Pulmonary artery endothelial cell (primary cell): ENCODE data around the gene OSTN. TPM values are rescaled to one million over a fixed set of nuclear protein-coding genes. Genes with fewer than 3 reads are reported as not detected.
"Not testable (repeated sequence)": the region's sequence is repeated elsewhere in the genome, so short reads cannot be mapped to it uniquely, and the experiment has no call there.

Source experiments
- DNase-seq: peaks from one replicate; pipeline ENCODE4 v3.0.0-alpha.2; 2011; ENCODE audit warnings: low read depth, low spot score
- total RNA-seq: library from RNA; depleted of rRNA; stranded (reverse); fragments of >200 nt; gene quantifications from 2 replicates; pipeline ENCODE4 v1.2.3, GENCODE V29; 2014

The OSTN gene
- total RNA-seq, 1 donor from 2014 or later, result not detected

- no peak for DNase-seq
Measured at GRCh38 chr3:191263365-191263764, 64.3 kb downstream of the OSTN start.

- no peak for DNase-seq
Measured at GRCh38 chr3:191263850-191264249, 64.8 kb downstream of the OSTN start.

GRCh38 chr3:191268737-191269136 is 69.7 kb downstream of the OSTN start:
- no peak for DNase-seq

DNA sequence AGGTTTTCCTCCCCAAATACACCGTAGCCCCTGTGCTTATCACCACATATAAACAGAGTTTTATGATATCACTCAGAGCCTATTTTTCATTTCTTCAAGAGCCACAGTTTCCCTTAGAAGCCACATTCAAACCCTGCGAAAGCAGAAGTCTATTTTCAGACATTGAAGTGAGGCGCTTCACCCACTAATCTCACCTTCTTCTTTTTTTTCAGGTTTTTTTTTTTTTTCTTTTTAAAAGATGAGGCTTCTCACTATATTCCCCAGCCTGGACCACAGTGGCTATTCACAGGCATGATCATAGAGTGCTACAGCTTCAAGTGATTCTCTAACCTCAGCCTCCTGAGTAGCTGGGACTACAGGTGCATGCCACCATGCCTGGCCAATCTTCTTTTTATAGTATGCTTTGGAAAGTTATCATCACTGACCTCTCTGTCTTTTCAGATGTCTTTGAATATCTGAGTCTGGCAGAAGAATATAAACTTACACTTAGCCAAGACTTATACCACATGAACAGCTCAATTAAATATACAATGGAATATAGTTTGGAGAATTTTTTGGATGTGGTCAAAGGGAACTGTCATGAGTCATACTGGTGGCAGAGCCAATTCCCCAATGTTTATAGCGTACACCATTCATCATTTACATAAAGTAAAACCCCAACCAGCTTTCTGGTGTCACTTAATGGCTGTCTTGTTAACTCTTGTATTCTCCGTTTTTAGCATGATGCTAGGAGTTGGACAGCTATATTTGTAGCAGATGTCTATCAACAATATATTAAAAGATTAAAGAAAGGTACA is 70.4 kb downstream of the OSTN start:
- DNase-seq, result no peak

DNA sequence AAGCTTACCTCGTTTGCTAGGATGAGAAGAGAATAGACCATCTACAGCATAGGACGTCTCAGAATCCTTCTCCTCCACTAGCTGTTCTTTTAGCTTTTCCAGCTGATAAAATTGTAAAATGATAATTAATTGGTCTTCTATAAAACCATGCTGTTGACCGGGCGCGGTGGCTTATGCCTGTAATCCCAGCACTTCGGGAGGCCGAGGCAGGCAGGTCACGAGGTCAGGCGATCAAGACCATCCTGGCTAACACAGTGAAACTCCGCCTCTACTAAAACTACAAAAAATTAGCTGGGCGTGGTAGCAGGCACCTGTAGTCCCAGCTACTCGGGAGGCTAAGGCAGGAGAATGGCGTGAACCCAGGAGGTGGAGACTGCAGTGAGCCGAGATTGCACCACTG is 76.2 kb downstream of the OSTN start:
- not testable (repeated sequence) for DNase-seq

DNA sequence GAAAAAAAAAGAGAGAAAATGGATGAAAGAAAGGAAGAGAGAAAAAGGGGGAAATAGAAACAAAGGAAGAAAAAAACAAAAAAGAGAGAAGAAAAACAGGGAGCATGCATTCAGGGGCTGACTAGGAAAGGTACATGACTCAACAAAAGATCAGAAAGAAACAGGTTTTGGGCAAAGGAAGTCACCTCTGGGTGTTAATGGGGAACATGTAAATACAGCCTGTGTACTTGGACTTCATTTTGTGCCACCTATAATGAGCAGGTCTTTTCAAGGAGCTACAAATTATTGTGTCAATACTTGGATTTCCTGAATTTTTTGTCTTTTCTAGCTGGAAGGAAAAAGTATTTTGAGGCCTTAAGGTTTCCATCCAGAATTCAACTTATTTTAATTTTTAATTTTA is 76.7 kb downstream of the OSTN start:
- no peak for DNase-seq

DNA sequence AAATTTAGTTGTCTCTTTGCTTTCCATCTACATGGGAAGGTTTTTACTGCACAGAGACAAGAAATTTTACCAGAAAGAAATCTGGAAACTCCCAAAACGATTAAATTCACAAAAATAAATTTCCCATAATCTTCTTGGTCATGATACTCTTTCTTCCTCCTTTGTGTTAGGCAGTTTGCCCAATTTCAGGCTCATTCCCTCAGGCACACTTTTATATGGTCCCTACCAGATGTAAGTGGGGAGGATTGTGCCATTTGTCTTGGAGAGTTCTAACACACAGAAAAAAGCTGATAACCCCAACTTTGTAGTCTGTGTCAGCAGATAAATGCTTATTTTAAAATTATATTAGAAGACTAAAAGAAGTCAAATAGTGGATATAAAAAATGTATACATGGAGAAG is 81.1 kb downstream of the OSTN start:
- DNase-seq, result no peak

DNA sequence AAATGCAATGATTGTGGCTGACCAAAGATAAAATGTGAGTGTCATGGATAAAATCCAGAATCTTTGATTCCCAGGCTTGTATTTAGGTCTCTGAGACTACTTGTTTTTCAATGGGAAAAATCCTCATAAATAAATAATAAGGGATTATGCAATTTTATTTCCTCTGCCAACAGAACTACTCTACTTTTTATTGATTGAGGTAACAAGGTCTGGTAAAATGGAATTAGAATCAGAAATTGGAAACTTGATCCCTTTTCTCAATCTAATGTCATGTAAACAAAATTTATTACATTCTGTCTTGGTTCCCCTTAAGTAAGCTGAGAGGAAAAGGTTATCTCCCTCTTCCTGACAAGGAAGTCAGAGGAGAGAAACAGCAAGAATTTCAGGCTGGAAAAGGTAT is 81.8 kb downstream of the OSTN start:
- DNase-seq, result no peak

DNA sequence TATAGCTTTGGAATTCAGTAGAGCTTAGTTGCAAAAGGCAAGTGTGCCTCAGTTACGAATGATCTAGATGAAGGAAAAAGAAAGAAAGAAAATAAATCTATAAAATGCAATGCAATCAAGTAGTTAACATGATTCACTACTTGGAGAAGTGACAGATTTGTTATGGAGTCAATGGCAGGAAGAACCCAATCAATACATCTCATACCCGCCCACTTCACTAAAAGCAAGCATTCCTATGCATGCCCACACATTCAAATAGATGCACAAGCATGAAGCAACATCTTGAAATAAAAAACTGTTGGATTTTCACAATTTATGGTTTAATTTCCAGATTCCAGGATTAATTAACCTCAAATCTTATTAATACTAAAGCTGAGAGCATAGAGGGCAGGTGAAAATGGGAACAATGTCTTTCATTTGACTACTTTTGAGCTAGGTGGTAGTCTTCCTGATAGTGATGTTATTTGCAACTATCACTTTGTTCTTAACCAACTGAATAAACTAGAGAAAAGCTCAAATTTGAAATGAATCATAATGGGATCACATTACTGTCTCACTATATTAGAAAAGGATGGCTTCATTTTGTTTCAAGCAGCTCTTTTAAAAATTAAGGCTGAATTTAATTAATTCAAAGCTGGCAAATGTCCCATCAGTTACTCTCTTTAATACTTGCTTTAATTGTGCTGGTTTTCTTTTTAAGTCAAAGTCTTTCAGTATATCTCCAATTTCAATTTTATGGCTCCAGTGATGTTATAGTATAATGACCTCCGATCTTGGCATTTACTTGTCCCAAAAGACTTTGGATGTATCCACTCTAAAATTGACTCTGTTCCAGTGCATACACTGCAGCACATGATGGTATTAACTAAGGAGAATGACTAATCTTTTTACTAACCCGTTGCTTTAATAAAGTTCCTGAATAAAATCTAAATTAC is 83.5 kb downstream of the OSTN start:
- DNase-seq, result no peak

DNA sequence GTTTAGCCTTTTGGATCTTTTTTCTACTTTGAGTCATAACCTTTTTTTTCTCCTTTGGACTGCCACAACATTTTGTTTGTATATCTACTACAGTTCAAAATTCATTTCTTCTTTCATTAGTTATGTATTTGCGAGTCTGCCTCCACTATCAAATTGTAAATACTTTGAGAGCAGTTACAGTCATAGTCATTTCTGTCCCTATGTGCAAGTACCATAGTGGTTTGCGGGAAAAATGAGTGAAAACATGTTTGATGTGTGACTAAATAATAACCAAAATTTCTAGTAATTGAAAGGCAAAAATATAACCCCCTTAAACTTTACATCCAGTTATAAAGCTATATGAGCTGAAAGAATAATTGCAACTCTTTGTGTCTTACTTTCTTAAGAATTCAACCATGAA is 84.4 kb downstream of the OSTN start:
- no peak for DNase-seq

DNA sequence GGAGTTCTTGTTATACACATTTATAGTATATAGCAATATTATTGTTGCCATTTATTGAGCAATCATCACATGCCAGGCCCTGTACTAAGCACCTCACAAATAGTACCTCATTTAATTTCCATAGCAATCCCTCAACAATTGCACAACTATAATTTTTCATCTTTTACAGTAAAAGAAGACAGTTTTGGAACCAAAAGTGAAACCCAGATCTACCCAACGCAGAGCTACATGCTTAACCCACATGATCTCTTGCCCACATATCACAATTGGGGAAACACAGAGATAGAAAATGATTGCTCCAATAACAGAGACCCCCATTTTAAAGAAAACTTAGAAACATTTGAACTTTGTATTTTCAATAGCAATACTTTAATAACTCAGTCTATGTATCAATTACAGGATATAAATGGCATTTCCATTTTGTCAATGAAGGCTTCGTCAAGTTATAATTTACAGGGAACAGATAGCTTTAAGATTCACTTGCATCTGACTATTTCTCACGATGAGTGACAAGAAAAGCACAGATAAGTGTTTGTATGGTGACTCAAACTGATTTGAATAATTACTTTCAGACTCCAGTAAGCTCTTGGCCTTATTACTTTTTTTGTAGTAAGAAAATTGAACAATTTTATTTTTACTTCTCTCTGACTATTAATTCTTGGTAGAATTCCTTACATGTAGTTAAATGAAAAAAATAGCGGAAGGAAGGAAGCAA is 91.4 kb downstream of the OSTN start:
- no peak for DNase-seq

DNA sequence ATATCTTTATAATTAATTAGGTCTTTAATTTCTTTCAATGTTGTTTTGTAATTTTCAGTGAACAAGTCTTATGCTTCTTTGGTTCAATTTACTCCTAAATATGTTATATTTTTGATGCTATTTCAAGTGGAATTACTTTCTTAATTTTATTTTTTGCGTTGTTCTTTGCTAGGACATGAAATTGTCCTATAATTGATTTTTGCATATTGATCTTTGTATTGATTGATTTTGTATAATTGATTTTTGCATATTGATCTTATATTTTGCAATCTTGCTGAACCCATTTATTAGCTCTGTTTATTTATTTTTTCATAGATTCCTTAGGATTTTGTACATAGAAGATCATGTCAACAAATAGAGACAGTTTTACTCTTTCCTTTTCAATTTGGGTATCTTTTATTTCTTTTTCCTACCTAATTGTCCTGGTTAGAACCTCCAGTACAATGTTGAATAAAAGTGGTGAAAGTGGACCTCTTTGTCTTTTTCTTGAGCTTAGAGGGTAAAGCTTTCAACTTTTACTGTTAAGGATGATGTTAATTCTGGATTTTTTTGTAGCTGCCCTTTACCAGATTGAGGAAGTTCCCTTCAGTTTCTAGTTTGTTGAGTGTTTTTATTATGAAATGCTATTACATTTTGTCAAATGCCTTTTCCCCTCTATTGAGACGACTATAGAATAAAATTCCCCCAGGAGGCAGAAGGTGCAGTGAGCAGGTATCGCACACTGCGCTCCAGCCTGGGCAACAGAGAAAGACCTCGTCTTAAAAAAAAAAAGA is 93.4 kb downstream of the OSTN start:
- no peak for DNase-seq

DNA sequence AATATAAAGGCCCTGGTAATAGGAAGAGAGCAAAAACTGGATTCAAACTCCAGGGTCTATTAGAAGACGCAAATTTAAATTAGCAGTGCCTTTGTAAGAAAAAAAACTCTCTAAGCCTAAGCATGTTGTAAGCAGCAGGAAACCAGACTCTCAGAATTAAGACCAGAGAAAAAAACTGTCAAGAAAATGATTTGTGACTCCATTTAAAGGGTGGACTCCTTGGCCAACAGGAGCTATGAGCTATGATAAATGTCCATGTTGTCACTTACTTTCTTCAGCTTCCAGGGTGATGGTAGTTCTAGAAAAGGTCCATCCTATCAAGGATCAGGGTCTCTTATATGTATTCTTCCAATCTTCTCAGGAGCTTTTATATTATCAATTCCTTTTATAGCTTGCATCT is 95.2 kb downstream of the OSTN start:
- DNase-seq, result no peak

- no peak for DNase-seq
Measured at GRCh38 chr3:191296041-191296541, 97.0 kb downstream of the OSTN start.

DNA sequence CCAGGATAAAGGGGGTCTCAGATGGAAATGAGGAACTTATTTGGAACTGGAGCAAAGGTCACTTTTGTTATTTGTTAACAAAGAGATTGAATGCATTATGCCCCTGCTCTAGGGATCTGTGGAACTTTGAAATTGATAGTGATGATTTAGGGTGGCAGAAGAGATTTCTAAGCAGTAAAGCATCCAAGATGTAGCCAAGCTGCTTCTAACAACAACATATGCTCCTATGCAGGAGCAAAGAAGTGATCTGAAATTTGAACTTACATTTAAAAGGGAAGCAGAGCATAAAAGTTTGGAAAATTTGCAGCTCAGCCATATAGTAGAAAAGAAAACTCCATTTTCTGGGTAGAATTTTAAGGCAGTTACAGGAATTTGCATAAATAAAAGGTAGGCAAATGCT is 99.8 kb downstream of the OSTN start:
- no peak for DNase-seq

DNA sequence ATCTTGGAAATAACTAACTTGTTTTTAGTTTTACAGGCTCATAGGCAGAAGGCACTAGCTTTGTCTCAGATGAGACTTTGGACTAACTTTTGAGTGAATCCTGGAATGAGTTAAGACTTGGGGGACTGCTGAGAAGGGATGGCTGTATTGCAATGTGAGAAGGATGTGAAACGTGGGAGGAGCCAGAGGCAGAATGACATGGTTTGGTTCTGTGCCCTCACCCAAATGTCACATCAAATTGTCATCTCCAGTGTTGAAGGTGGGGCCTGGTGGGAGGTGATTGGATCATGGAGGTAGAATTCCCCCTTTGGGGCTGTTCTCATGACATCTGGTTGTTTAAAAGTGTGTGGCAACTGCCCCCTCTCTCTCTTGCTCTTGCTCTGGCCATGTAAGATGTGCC is 101.4 kb downstream of the OSTN start:
- no peak for DNase-seq

DNA sequence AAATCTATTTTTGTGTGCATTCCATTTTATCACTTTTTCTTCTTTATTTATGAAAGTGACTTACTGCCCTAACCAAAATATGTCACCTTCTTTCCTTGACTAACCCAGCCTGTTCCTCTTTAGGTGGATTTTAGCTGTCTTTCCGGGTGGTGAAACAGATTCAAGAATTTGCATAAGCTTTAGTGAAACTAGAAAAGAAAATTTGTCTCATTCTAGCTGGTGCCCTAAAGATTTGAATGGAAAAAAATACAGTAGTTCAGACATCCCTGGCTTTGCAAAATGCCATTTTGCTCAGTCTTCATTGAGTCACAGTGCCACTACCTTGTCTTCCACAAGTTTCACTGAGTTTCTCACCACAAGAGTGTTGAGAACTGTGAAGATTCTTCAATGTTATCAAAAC is 102.0 kb downstream of the OSTN start:
- DNase-seq, result no peak

- DNase-seq, result no peak
Measured at GRCh38 chr3:191301782-191302411, 102.9 kb downstream of the OSTN start.

DNA sequence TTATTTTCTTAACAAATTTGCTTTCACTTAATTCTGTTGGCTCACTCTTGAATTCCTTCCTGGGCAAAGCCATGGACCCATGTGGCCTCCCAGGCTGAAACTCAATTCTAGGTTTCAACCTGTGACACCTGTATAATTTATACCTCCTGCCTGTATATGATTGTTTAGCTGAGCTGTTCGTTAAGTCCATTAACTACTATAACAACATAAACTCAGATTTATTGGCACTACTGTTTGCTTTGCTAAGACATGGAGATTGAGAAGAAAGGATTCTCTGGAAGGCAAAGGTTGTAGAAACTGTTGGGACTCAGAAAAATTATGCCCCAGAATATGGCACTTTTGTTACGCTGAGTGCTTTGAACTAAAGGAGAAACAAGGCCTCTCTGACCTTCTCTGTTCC is 103.4 kb downstream of the OSTN start:
- DNase-seq, result no peak

- no peak for DNase-seq
Measured at GRCh38 chr3:191303596-191303995, 104.6 kb downstream of the OSTN start.

- DNase-seq, result no peak
Measured at GRCh38 chr3:191306428-191306827, 107.4 kb downstream of the OSTN start.
